Keratinocyte (primary cell): Measurements from ENCODE around the gene FZD4. TPM values are rescaled to one million over a fixed set of nuclear protein-coding genes. Genes with fewer than 3 reads are reported as not detected.

ENCODE experiments used
- DNase-seq: peaks from one replicate; pipeline ENCODE4 v3.0.0-alpha.2; 2011; ENCODE audit warnings: low read depth, missing footprints, low spot score
- FAIRE-seq: peaks from 2 replicates; lab custom pipeline; 2011; peaks lifted over from hg19 to GRCh38; lab: Jason Lieb, UNC
- H2AFZ ChIP-seq: 2 replicates; pipeline ENCODE4 v1.6.0; 2012; ENCODE audit warnings: low read length, control low read depth, inconsistent platforms; ENCODE audit not compliant: control insufficient read depth
- H3K27ac ChIP-seq: 2 replicates; pipeline ENCODE4 v1.5.1; 2011; ENCODE audit warnings: low read length; ENCODE audit not compliant: control insufficient read depth, insufficient read depth
- H3K27me3 ChIP-seq: 3 replicates; pipeline ENCODE4 v1.6.0; 2011; ENCODE audit warnings: low read length; ENCODE audit not compliant: control insufficient read depth, insufficient read depth; ENCODE audit errors: extremely low read depth
- H3K36me3 ChIP-seq, 2 experiments: 2 replicates in 1 of 2; 3 replicates in 1 of 2; pipeline ENCODE4 v1.5.1; 2011; ENCODE audit warnings: low read length in 2 of 2, mild to moderate bottlenecking in 1 of 2; ENCODE audit not compliant: control insufficient read depth in 2 of 2, insufficient read depth in 2 of 2; ENCODE audit errors: extremely low read depth in 1 of 2
- H3K4me1 ChIP-seq: 3 replicates; pipeline ENCODE4 v1.5.1; 2011; ENCODE audit warnings: low read length; ENCODE audit not compliant: control insufficient read depth, insufficient read depth; ENCODE audit errors: extremely low read depth
- H3K4me2 ChIP-seq: 3 replicates; pipeline ENCODE4 v1.6.0; 2011; ENCODE audit warnings: low read depth, low read length; ENCODE audit not compliant: control insufficient read depth, insufficient read depth; ENCODE audit errors: extremely low read depth
- H3K4me3 ChIP-seq, 3 experiments: fragments of 200-600 bp in 1 of 3; sonication (generic) in 1 of 3; 2 replicates in 2 of 3; 3 replicates in 1 of 3; pipeline ENCODE4 v1.5.1; 2011 to 2016; ENCODE audit warnings: low read length in 3 of 3, mild to moderate bottlenecking in 3 of 3, control low read depth in 2 of 3, inconsistent platforms in 1 of 3, low read depth in 1 of 3, mixed read lengths in 1 of 3, mixed run types in 1 of 3, moderate library complexity in 1 of 3; ENCODE audit not compliant: control insufficient read depth in 2 of 3, insufficient read depth in 2 of 3; ENCODE audit errors: extremely low read depth in 1 of 3
- H3K79me2 ChIP-seq: 2 replicates; pipeline ENCODE4 v1.6.0; 2012; ENCODE audit warnings: low read length; ENCODE audit not compliant: control insufficient read depth, insufficient read depth
- H3K9ac ChIP-seq: 3 replicates; pipeline ENCODE4 v1.6.0; 2011; ENCODE audit warnings: low read length; ENCODE audit not compliant: control insufficient read depth, insufficient read depth; ENCODE audit errors: extremely low read depth
- H3K9me1 ChIP-seq: 3 replicates; pipeline ENCODE4 v1.6.0; 2011; ENCODE audit warnings: low read length; ENCODE audit not compliant: control insufficient read depth, insufficient read depth; ENCODE audit errors: extremely low read depth
- H3K9me3 ChIP-seq: 2 replicates; pipeline ENCODE4 v1.5.1; 2012; ENCODE audit warnings: low read depth, low read length; ENCODE audit not compliant: control insufficient read depth
- H4K20me1 ChIP-seq: 3 replicates; pipeline ENCODE4 v1.6.0; 2011; ENCODE audit warnings: low read length; ENCODE audit not compliant: control insufficient read depth, insufficient read depth; ENCODE audit errors: extremely low read depth
- CTCF ChIP-seq, 3 experiments: IDR thresholded peaks in 1 of 3; conservative IDR thresholded peaks in 1 of 3; optimal IDR thresholded peaks in 1 of 3; 2 replicates in 2 of 3; 3 replicates in 1 of 3; pipeline versions ENCODE3 to v1.5.1; 2011; ENCODE audit warnings: low read length in 3 of 3, mild to moderate bottlenecking in 3 of 3, moderate library complexity in 2 of 3, control low read depth in 1 of 3, inconsistent platforms in 1 of 3; ENCODE audit not compliant: insufficient read depth in 2 of 3; ENCODE audit errors: extremely low read depth in 1 of 3
- EZH2 ChIP-seq: IDR thresholded peaks from one replicate; pipeline ENCODE4 v1.6.1; 2012; ENCODE audit warnings: inconsistent platforms, mild to moderate bottlenecking, low read length, moderate library complexity
- dilution Hi-C: fragments of 300-500 bp; cut with MboI; formaldehyde crosslinking; loops from one replicate; pipeline ENCODE4 v1.7.0; 2020; ENCODE audit warnings: low sequenced_read_pairs; ENCODE audit not compliant: extremely low pct_ligation_motif_present
- polyA plus RNA-seq, 5 experiments: library from polyadenylated mRNA; depleted of rRNA in 3 of 5; stranded (reverse) in 3 of 5; stranded (forward) in 1 of 5; unstranded in 1 of 5; fragments of >200 nt; gene quantifications; 1 replicate in 1 of 5; 2 replicates in 3 of 5; 3 replicates in 1 of 5; pipeline versions ENCODE4 v1.2.1 to v1.2.3, GENCODE V29; 2011 to 2012; ENCODE audit warnings: missing spikeins in 2 of 5, low read depth in 1 of 5, low replicate concordance in 1 of 5

Gene FZD4
- polyA plus RNA-seq, 1 donor (not counting 4 experiments of a cell fraction or from before 2014, with no cell fraction given), result 0.56 TPM

DNA sequence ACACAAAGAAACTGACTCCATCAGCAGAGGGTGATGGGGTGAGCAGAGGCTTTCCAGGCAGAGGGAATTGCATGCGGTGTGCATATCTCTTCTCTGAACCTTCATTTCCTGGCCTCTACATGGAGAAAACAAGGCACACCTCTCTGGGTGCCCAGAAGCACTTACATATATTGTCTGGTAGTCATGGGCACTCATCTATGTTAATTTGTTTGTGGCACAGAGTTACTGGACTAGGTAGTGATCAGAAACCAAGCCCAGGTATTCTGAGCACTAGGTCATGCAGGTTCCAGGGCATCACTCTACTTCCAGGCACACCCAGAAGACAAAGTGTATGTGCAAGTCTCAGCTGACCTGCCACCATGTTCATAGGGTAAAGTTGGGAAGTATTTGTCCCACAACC, 56.5 kb downstream of the FZD4 start:
- Histone ChIP-seq H3K36me3 (no peaks in the 10 kb centered on the region), H3K4me3 (no peak overlapping the region), H3K27me3 (no peaks in the 10 kb centered on the region), H3K27ac (no peak overlapping the region), H3K79me2 (no peaks in the 10 kb centered on the region), H3K9ac (no peak overlapping the region), H3K9me3 (no peaks in the 10 kb centered on the region), H2AFZ (no peak overlapping the region), H3K4me1 (no peaks in the 10 kb centered on the region), H3K9me1 (no peaks in the 10 kb centered on the region), H3K4me2 (no peak overlapping the region), H4K20me1 (no peaks in the 10 kb centered on the region)
- no peak for DNase-seq
- TF ChIP-seq EZH2 (no peak), CTCF (optimal IDR thresholded peaks at IDR 0.05 in 1 of 3, IDR thresholded peaks at IDR 0.05 in 1 of 3, conservative IDR thresholded peaks at IDR 0.05 in 1 of 3; ENCODE audit: extremely low read depth in 1 of 3, insufficient read depth in 2 of 3, low read length in 3 of 3) (no peak)
- dilution Hi-C loops, result no loop called here
- FAIRE-seq, result no peak

- no peak overlapping the region for H3K9ac ChIP-seq
- no peaks in the 10 kb centered on the region for H3K9me1 ChIP-seq
- no peaks in the 10 kb centered on the region for H3K79me2 ChIP-seq
- no peaks in the 10 kb centered on the region for H3K9me3 ChIP-seq
- no peak overlapping the region for H3K4me3 ChIP-seq
- FAIRE-seq (no peak), DNase-seq (no peak)
- H3K27ac ChIP-seq, result no peak overlapping the region
- no peak overlapping the region for H3K4me2 ChIP-seq
- dilution Hi-C loops, result no loop called here
- H3K27me3 ChIP-seq, result no peaks in the 10 kb centered on the region
- no peak overlapping the region for H2AFZ ChIP-seq
- H3K4me1 ChIP-seq, result no peaks in the 10 kb centered on the region
- H4K20me1 ChIP-seq, result no peaks in the 10 kb centered on the region
- no peak for TF ChIP-seq CTCF (optimal IDR thresholded peaks at IDR 0.05 in 1 of 3, IDR thresholded peaks at IDR 0.05 in 1 of 3, conservative IDR thresholded peaks at IDR 0.05 in 1 of 3; ENCODE audit: extremely low read depth in 1 of 3, insufficient read depth in 2 of 3, low read length in 3 of 3)
- no peak for TF ChIP-seq EZH2
- H3K36me3 ChIP-seq, result no peaks in the 10 kb centered on the region
Observed at GRCh38 chr11:86896441-86896841, 58.8 kb downstream of the FZD4 start.

Other genes with a start within 250 kb of the FZD4 start
- 126 to 168 TPM (median 143 TPM) in 3 replicates for gene PRSS23, start 154.9 kb downstream of the FZD4 start, polyA plus RNA-seq
- gene TMEM135, start 82.5 kb upstream of the FZD4 start, polyA plus RNA-seq, result 11.6 to 15.0 TPM (median 11.7 TPM) in 3 replicates